ENCODE measurements around the gene TRIM24. TPM values are rescaled to one million over a fixed set of nuclear protein-coding genes. Genes with fewer than 3 reads are reported as not detected.
A peak's percentile ranks its signal among the peaks of the same experiment; 100 is the strongest.

The TRIM24 gene
- total RNA-seq, 1 donor from 2014 or later: 14.5 TPM

- DNase-seq: no peak
Measured at GRCh38 chr7:138542183-138542582, 82.1 kb downstream of the TRIM24 start.

- no peak for DNase-seq
Measured at GRCh38 chr7:138543739-138544138, 83.7 kb downstream of the TRIM24 start.

GRCh38 chr7:138545123-138545522 lies 85.1 kb downstream of the TRIM24 start:
- DNase-seq: no peak

GRCh38 chr7:138546064-138546619 lies 86.1 kb downstream of the TRIM24 start:
- peak; percentile 91 for DNase-seq

GRCh38 chr7:138546829-138547228 lies 86.8 kb downstream of the TRIM24 start:
- no peak for DNase-seq

- peak; percentile 87 for DNase-seq
Measured at GRCh38 chr7:138549082-138549481, 89.0 kb downstream of the TRIM24 start.

GRCh38 chr7:138550337-138550736 lies 90.3 kb downstream of the TRIM24 start:
- DNase-seq: no peak

- no peak for DNase-seq
Measured at GRCh38 chr7:138551102-138551501, 91.0 kb downstream of the TRIM24 start.

GRCh38 chr7:138553805-138554204 lies 93.7 kb downstream of the TRIM24 start:
- DNase-seq: no peak

GRCh38 chr7:138554674-138555073 lies 94.6 kb downstream of the TRIM24 start:
- DNase-seq: no peak

GRCh38 chr7:138555684-138556083 lies 95.6 kb downstream of the TRIM24 start:
- DNase-seq: no peak

GRCh38 chr7:138556771-138557484 lies 96.9 kb downstream of the TRIM24 start:
- peak; percentile 34 for DNase-seq

GRCh38 chr7:138559448-138559847 lies 99.4 kb downstream of the TRIM24 start:
- no peak for DNase-seq

GRCh38 chr7:138563808-138564207 lies 103.7 kb downstream of the TRIM24 start:
- no peak for DNase-seq

- DNase-seq: no peak
Measured at GRCh38 chr7:138564365-138564764, 104.3 kb downstream of the TRIM24 start.

- no peak for DNase-seq
Measured at GRCh38 chr7:138565071-138565450, 105.0 kb downstream of the TRIM24 start.

GRCh38 chr7:138565451-138566114 lies 105.5 kb downstream of the TRIM24 start:
- DNase-seq: peak; percentile 28

GRCh38 chr7:138568655-138569054 lies 108.6 kb downstream of the TRIM24 start:
- DNase-seq: no peak

- no peak for DNase-seq
Measured at GRCh38 chr7:138569418-138569817, 109.4 kb downstream of the TRIM24 start.

- no peak for DNase-seq
Measured at GRCh38 chr7:138570715-138571114, 110.7 kb downstream of the TRIM24 start.

- no peak for DNase-seq
Measured at GRCh38 chr7:138573741-138574140, 113.7 kb downstream of the TRIM24 start.

GRCh38 chr7:138575897-138576428 lies 115.9 kb downstream of the TRIM24 start:
- DNase-seq: no peak

GRCh38 chr7:138579136-138579535 lies 119.1 kb downstream of the TRIM24 start:
- no peak for DNase-seq

GRCh38 chr7:138579671-138580070 lies 119.6 kb downstream of the TRIM24 start:
- DNase-seq: no peak

Measured in dermis blood vessel endothelial cell (primary cell).